Tibial nerve (tissue), 3 donors: ENCODE data around the gene FIGNL1.

Experiments
- CTCF ChIP-seq, 5 experiments: fragments of 200-600 bp in 3 of 5; fragments of 450-650 bp in 2 of 5; sonication (generic) in 3 of 5; IDR thresholded peaks; one replicate each; pipeline ENCODE4 v1.5.1; 2016 to 2019; ENCODE audit warnings: antibody characterized with exemption in 5 of 5, mild to moderate bottlenecking in 3 of 5, moderate library complexity in 2 of 5
- POLR2A ChIP-seq, 2 donors: fragments of 450-650 bp; IDR thresholded peaks; one replicate each; pipeline ENCODE4 v1.6.1; 2017; ENCODE audit warnings: antibody characterized with exemption in 2 of 2, mild to moderate bottlenecking in 2 of 2, moderate library complexity in 2 of 2

DNA sequence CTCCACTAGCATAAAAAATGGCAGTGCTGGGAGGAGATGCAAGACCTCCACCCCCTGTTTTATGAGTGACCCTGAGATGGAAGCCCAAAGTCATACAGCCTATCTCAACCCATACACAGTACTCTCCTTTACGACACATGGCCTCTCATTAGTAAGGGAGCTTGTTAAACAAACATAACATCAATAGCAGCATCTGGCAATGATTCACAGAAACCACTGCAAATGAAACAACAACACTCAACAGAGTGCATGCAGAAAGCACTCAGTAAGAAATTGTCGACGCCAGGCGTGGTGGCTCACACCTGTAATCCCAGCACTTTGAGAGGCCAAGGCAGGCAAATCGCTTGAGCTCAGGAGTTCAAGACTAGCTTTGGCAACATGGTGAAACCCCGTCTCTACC, 27.5 kb upstream of the FIGNL1 start:
- TF ChIP-seq POLR2A (IDR thresholded peaks at IDR 0.05) (no peak), CTCF (IDR thresholded peaks at IDR 0.05) (no peak)
